ENCODE measurements around the gene OR2M4. TPM values are rescaled to one million over a fixed set of nuclear protein-coding genes. Genes with fewer than 3 reads are reported as not detected.

The OR2M4 gene
- total and polyA plus RNA-seq, 2 donors (not counting 1 experiment from before 2014, with no cell fraction given), result not detected

DNA sequence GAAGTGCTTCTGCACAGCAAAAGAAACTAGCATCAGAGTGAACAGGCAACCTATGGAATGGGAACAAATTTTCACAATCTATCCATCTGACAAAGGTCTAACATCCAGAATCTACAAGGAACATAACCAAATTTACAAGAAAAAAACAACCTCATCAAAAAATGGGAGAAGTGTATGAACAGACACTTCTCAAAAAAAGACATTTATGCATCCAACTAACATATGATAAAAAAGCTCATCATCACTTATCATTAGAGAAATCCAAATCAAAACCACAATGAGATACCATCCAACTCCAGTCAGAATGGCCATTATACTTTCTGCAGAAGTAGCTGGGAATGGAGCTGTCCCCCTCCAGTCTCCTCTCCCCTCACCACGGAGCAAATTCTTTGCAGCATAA, 37.1 kb upstream of the OR2M4 start:
- Histone ChIP-seq H3K27ac (ENCODE audit: low read length in 2 of 2) (no peak overlapping the region), H3K9ac (ENCODE audit: low read length) (no peak overlapping the region), H3K27me3 (replicated peaks in 1 of 4; ENCODE audit: control extremely low read depth in 1 of 4, control insufficient read depth in 3 of 4, insufficient read depth in 4 of 4, low read length in 3 of 4) (no peaks in the 10 kb centered on the region), H3K79me2 (ENCODE audit: control insufficient read depth, insufficient read depth, low read length) (no peaks in the 10 kb centered on the region), H4K20me1 (ENCODE audit: control insufficient read depth, insufficient read depth, low read length, poor library complexity, severe bottlenecking) (no peaks in the 10 kb centered on the region), H2AFZ (ENCODE audit: insufficient read depth, low read depth, low read length, poor library complexity, severe bottlenecking) (no peak overlapping the region), H3K9me3 (ENCODE audit: control extremely low read depth in 1 of 3, control insufficient read depth in 2 of 3, insufficient read depth in 1 of 3, low read length in 2 of 3) (peaks cover 0 to 4% (median 4%) of the 10 kb centered on the region in 3 donors), H3K4me1 (ENCODE audit: control insufficient read depth in 2 of 2, insufficient read depth in 2 of 2, low read length in 2 of 2) (no peaks in the 10 kb centered on the region), H3K4me2 (replicated peaks; ENCODE audit: low read depth, low read length, poor library complexity, severe bottlenecking) (no peak overlapping the region), H3K4me3 (ENCODE audit: control extremely low read depth in 1 of 5, extremely low read depth in 1 of 5, insufficient read depth in 1 of 5, low read depth in 2 of 5, low read length in 4 of 5) (no peak overlapping the region), H3K36me3 (replicated peaks in 1 of 2; ENCODE audit: control extremely low read depth in 1 of 2, control insufficient read depth in 1 of 2, extremely low read depth in 1 of 2, insufficient read depth in 2 of 2, low read length in 1 of 2) (no peaks in the 10 kb centered on the region)
- intact Hi-C loops (cut with micrococcal nuclease), result no loop called here
- Mint-ChIP-seq H3K4me1 (no peaks in the 10 kb centered on the region), H3K9me3 (ENCODE audit: insufficient read depth) (peaks cover 6% of the 10 kb centered on the region), H3K4me3 (no peak overlapping the region), H3K27me3 (no peaks in the 10 kb centered on the region), H3K27ac (no peak overlapping the region)
- DNase-seq (no peak), ATAC-seq (ENCODE audit: low read depth) (no peak)
- TF ChIP-seq CTCF (IDR thresholded peaks at IDR 0.05) (no peak), EZH2 (IDR thresholded peaks at IDR 0.05; ENCODE audit: borderline replicate concordance, insufficient read depth, low read depth, low read length, poor library complexity, severe bottlenecking) (no peak)
- ChIA-PET CTCF (no interaction called here), POLR2A (no interaction called here)
- WGBS (ENCODE audit: insufficient coverage), result no CpG with 5 or more reads among the region's 1 CpG

DNA sequence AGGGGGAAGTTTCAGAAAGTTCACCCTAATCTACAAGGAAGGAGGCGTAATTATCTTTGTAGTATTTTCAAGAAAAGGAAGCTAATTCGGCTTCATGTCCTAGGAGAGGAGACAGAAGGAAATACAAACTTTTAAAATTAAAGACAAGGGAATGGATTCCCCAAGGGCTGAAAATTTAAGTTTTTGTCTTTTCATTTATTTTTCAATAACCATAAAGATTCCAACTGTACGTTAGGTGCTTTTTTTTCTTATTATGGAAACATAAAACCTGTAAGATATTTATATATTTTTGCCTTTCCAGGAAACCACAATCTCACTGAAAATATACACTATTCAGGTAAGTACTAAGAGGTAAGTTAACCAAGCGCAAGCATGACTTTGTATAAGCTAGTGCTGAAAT, 34.3 kb upstream of the OR2M4 start, which contains the start of gene OR2M3:
Gene OR2M3, plus strand, starts transcription at position 301 of the 400 bp plus-strand sequence. CDS start 5,803 bp downstream, outside the sequence.
- Mint-ChIP-seq H3K4me3 (no peak within 1 kb of the TSS), H3K4me1 (no peaks in the 10 kb centered on the region), H3K27me3 (no peaks in the 10 kb centered on the region), H3K27ac (no peak within 1 kb of the TSS), H3K9me3 (ENCODE audit: insufficient read depth) (peaks cover 1% of the 10 kb centered on the region)
- DNase-seq (no peak), ATAC-seq (ENCODE audit: low read depth) (no peak)
- POLR2A ChIA-PET, result no interaction called here
- CTCF ChIA-PET, result no interaction called here
- WGBS (ENCODE audit: insufficient coverage), result no CpG with 5 or more reads among the region's 4 CpGs
- Histone ChIP-seq H3K4me1 (ENCODE audit: control insufficient read depth in 2 of 2, insufficient read depth in 2 of 2, low read length in 2 of 2) (no peaks in the 10 kb centered on the region), H3K9ac (ENCODE audit: low read length) (no peak within 1 kb of the TSS), H3K4me3 (ENCODE audit: control extremely low read depth in 1 of 5, extremely low read depth in 1 of 5, insufficient read depth in 1 of 5, low read depth in 2 of 5, low read length in 4 of 5) (no peak within 1 kb of the TSS), H3K79me2 (ENCODE audit: control insufficient read depth, insufficient read depth, low read length) (no peaks in the 10 kb centered on the region), H4K20me1 (ENCODE audit: control insufficient read depth, insufficient read depth, low read length, poor library complexity, severe bottlenecking) (no peaks in the 10 kb centered on the region), H3K9me3 (ENCODE audit: control extremely low read depth in 1 of 3, control insufficient read depth in 2 of 3, insufficient read depth in 1 of 3, low read length in 2 of 3) (peaks cover 0 to 4% (median 0%) of the 10 kb centered on the region in 3 donors), H2AFZ (ENCODE audit: insufficient read depth, low read depth, low read length, poor library complexity, severe bottlenecking) (no peak within 1 kb of the TSS), H3K27ac (ENCODE audit: low read length in 2 of 2) (no peak within 1 kb of the TSS), H3K36me3 (replicated peaks in 1 of 2; ENCODE audit: control extremely low read depth in 1 of 2, control insufficient read depth in 1 of 2, extremely low read depth in 1 of 2, insufficient read depth in 2 of 2, low read length in 1 of 2) (no peaks in the 10 kb centered on the region), H3K4me2 (replicated peaks; ENCODE audit: low read depth, low read length, poor library complexity, severe bottlenecking) (no peak within 1 kb of the TSS), H3K27me3 (replicated peaks in 1 of 4; ENCODE audit: control extremely low read depth in 1 of 4, control insufficient read depth in 3 of 4, insufficient read depth in 4 of 4, low read length in 3 of 4) (no peaks in the 10 kb centered on the region)
- intact Hi-C loops (cut with micrococcal nuclease), result no loop called here
- no peak for TF ChIP-seq CTCF (IDR thresholded peaks at IDR 0.05)
- TF ChIP-seq EZH2 (IDR thresholded peaks at IDR 0.05; ENCODE audit: borderline replicate concordance, insufficient read depth, low read depth, low read length, poor library complexity, severe bottlenecking), result no peak
